HAP-1 (cell line): Measurements from ENCODE around the gene CRBN.
A peak's percentile ranks its signal among the peaks of the same experiment; 100 is the strongest.

Experiments
- DNase-seq, 2 experiments: peaks; one replicate each; pipeline ENCODE4 v3.0.0-alpha.2; 2016 to 2020; ENCODE audit warnings: low spot score in 2 of 2
- H3K27me3 ChIP-seq: fragments of 250-450 bp; sonication (Bioruptor Pico); 2 replicates; pipeline ENCODE4 v1.5.1; 2020; ENCODE audit warnings: low read depth, mild to moderate bottlenecking, moderate library complexity
- H3K36me3 ChIP-seq: fragments of 250-450 bp; sonication (Bioruptor Pico); replicated peaks from 2 replicates; pipeline ENCODE4 v1.5.1; 2020; ENCODE audit warnings: mild to moderate bottlenecking
- H3K4me1 ChIP-seq: fragments of 250-450 bp; sonication (Bioruptor Pico); 2 replicates; pipeline ENCODE4 v1.5.1; 2020; ENCODE audit warnings: mild to moderate bottlenecking
- H3K4me3 ChIP-seq: fragments of 250-450 bp; sonication (Bioruptor Pico); 2 replicates; pipeline ENCODE4 v1.5.1; 2020; ENCODE audit warnings: mild to moderate bottlenecking, moderate library complexity
- H3K9me3 ChIP-seq: fragments of 250-450 bp; sonication (Bioruptor Pico); 2 replicates; pipeline ENCODE4 v1.5.1; 2020; ENCODE audit warnings: mild to moderate bottlenecking, moderate library complexity
- in situ Hi-C: fragments of 300-500 bp; cut with MboI; formaldehyde crosslinking; loops from 3 replicates; pipeline ENCODE4 v1.14.3; 2020; ENCODE audit warnings: low sequenced_read_pairs, inconsistent platforms, mixed read lengths

CRBN gene

DNA sequence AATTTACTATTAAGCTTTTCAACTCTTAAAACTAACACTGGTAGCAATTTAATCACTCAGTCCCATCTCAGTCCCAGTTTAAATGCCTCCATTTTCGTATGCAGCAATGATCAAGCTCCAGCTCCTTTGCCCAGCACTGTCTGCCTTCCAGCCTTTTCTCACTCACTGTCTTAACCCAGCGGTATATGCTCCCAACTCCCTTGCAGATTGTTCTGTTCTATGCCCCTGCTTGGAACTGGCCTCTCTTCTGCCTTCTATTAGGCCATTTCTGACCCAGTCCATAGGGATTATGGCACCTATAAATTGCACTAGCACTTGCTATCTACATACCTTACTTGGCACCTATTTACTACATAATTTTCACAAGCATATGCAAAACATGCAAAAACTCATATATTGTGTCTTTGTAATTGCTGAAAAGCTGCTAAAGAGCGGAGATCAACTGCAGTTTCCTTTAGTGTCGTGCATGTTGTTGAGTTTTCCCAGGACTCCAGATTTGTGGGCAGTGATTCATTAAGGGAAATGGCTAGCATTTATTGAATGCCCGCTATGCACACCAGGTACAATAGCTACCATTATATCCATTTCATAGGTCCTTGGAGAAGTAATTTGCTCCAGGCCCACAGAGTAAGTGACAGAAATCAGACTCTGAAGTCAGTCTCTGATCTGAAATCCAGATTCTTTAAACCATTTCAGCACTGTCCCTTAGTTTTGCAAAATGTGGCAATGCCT is 24.4 kb downstream of the CRBN start:
- in situ Hi-C loops = no loop called here
- Histone ChIP-seq H3K9me3 (no peaks in the 10 kb centered on the region), H3K4me3 (no peak overlapping the region), H3K27me3 (no peaks in the 10 kb centered on the region), H3K4me1 (no peaks in the 10 kb centered on the region), H3K36me3 (peaks cover 63% of the 10 kb centered on the region)
- no peak for DNase-seq

DNA sequence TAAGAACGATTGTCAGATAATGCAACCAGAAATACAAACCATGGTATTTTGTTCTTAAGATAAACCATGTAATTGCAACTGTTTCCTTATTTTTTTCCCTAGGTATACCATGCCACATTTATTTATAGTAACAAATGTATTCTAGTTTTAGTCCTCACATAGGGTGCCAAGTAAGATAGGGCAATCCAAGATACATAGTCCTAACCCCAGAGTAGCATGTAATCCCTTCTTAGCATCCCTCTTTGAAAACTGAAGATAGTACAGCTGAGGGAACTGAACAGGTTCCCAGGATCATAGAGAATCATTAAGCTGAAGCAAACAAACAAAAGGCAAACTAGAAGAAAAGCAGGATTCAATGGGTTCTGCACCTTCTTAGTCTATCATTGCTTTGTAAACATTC is 28.0 kb downstream of the CRBN start:
- Histone ChIP-seq H3K27me3 (no peaks in the 10 kb centered on the region), H3K4me1 (no peaks in the 10 kb centered on the region), H3K36me3 (peaks cover 84% of the 10 kb centered on the region), H3K9me3 (no peaks in the 10 kb centered on the region), H3K4me3 (no peak overlapping the region)
- DNase-seq = no peak
- in situ Hi-C loops = no loop called here

- Histone ChIP-seq H3K9me3 (no peaks in the 10 kb centered on the region), H3K4me1 (no peaks in the 10 kb centered on the region), H3K27me3 (no peaks in the 10 kb centered on the region), H3K36me3 (peaks cover 88% of the 10 kb centered on the region), H3K4me3 (no peak overlapping the region)
- no peak for DNase-seq
- in situ Hi-C loops = no loop called here
Observed at GRCh38 chr3:3149560-3149959, 29.9 kb downstream of the CRBN start.

DNA sequence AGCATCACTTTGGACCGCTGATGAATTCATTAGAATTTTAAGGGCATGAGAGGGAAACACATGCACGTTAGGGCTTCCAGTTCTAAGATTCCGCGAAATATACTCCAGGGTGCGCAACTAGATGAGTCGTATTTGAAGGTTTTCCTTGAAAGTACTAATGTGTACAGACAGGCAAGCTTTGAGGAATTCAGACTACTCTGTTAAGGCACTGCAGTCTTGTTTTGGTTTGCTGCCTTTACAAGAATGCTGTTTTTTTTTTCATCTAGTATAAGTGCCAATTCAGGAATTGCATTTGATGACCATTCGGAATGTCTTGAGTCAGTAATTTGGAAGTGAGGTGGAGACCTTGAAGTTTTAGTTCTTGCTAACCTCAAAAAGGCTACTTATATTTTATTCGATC is 33.7 kb downstream of the CRBN start:
- Histone ChIP-seq H3K4me1 (no peaks in the 10 kb centered on the region), H3K9me3 (no peaks in the 10 kb centered on the region), H3K4me3 (no peak overlapping the region), H3K36me3 (peaks cover 95% of the 10 kb centered on the region), H3K27me3 (no peaks in the 10 kb centered on the region)
- no peak for DNase-seq
- in situ Hi-C loops = no loop called here

- DNase-seq = no peak
- no peak overlapping the region for H3K4me3 ChIP-seq
- H3K9me3 ChIP-seq = no peaks in the 10 kb centered on the region
- H3K4me1 ChIP-seq = no peaks in the 10 kb centered on the region
- no peaks in the 10 kb centered on the region for H3K27me3 ChIP-seq
- H3K36me3 ChIP-seq = peaks cover 93% of the 10 kb centered on the region
- in situ Hi-C loops = no loop called here
Observed at GRCh38 chr3:3141939-3142338, 37.6 kb downstream of the CRBN start.

- peaks cover 59% of the 10 kb centered on the region for H3K36me3 ChIP-seq
- in situ Hi-C loops = no loop called here
- no peaks in the 10 kb centered on the region for H3K27me3 ChIP-seq
- no peaks in the 10 kb centered on the region for H3K4me1 ChIP-seq
- no peaks in the 10 kb centered on the region for H3K9me3 ChIP-seq
- DNase-seq = no peak
- H3K4me3 ChIP-seq = no peak overlapping the region
Observed at GRCh38 chr3:3137526-3137925, 42.0 kb downstream of the CRBN start.

- H3K4me1 ChIP-seq = no peaks in the 10 kb centered on the region
- H3K9me3 ChIP-seq = no peaks in the 10 kb centered on the region
- no peaks in the 10 kb centered on the region for H3K27me3 ChIP-seq
- in situ Hi-C loops = no loop called here
- no peak for DNase-seq
- no peak overlapping the region for H3K4me3 ChIP-seq
- peaks cover 48% of the 10 kb centered on the region for H3K36me3 ChIP-seq
Observed at GRCh38 chr3:3134750-3135448, 44.6 kb downstream of the CRBN start.

- Histone ChIP-seq H3K4me1 (no peaks in the 10 kb centered on the region), H3K27me3 (no peaks in the 10 kb centered on the region), H3K4me3 (no peak overlapping the region), H3K36me3 (peaks cover 48% of the 10 kb centered on the region), H3K9me3 (no peaks in the 10 kb centered on the region)
- no peak for DNase-seq
- in situ Hi-C loops = no loop called here
Observed at GRCh38 chr3:3133500-3133899, 46.0 kb downstream of the CRBN start.

GRCh38 chr3:3129579-3129978 is 49.9 kb downstream of the CRBN start:
- Histone ChIP-seq H3K9me3 (no peaks in the 10 kb centered on the region), H3K36me3 (peaks cover 32% of the 10 kb centered on the region), H3K4me3 (no peak overlapping the region), H3K27me3 (no peaks in the 10 kb centered on the region), H3K4me1 (no peaks in the 10 kb centered on the region; the same call in 1 of the 2 replicates)
- DNase-seq = no peak
- in situ Hi-C loops = no loop called here

DNA sequence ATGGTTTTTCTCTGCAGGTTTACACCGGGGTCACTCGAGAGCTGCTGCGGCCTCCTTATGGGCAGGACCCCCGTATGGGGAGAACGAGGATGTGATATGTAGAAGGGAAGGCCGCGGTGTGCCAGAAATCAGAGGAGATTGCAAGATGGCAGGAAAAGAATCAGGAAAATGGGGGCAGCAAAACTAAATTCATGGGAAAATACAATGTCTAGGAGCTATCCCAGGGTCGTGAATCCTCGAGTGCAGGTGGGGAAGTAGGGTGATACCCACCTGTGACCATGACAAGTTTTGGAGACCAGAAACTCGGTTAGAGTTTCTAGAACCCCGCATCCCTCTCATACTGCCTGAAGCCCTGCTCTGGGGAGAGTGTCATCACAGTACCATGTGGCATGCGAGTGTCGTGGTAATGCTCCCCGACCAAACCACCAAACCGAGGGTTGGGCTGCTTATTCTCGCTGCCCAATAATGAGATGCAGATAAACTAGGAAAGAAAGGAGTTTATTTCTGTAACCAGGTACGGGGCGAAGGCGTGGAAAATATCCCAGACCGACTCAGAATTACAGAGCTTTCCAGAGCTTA is 52.0 kb downstream of the CRBN start:
- no peaks in the 10 kb centered on the region for H3K27me3 ChIP-seq

GRCh38 chr3:3126477-3127431 is 52.7 kb downstream of the CRBN start, which contains the start of gene TRNT1:
Gene TRNT1 (plus strand): TSS chr3:3126940. CDS start chr3:3129041, 2,101 bp downstream.
- in situ Hi-C loops = no loop called here
- Histone ChIP-seq H3K4me1 (no peaks in the 10 kb centered on the region; the same call in 1 of the 2 replicates), H3K27me3 (no peaks in the 10 kb centered on the region), H3K4me3 (peak within 1 kb of the TSS; percentile 93), H3K9me3 (no peaks in the 10 kb centered on the region), H3K36me3 (peaks cover 28% of the 10 kb centered on the region)
- peak; percentile 84 to 96 for DNase-seq

More for the DNA sequence above, 52.0 kb downstream of the CRBN start:
- Histone ChIP-seq H3K36me3 (peaks cover 28% of the 10 kb centered on the region), H3K4me1 (no peaks in the 10 kb centered on the region; the same call in 1 of the 2 replicates), H3K4me3 (peak overlapping the region; percentile 93), H3K9me3 (no peaks in the 10 kb centered on the region)
- in situ Hi-C loops = no loop called here
- DNase-seq = peak in 1 of 2 experiments; percentile 23

DNA sequence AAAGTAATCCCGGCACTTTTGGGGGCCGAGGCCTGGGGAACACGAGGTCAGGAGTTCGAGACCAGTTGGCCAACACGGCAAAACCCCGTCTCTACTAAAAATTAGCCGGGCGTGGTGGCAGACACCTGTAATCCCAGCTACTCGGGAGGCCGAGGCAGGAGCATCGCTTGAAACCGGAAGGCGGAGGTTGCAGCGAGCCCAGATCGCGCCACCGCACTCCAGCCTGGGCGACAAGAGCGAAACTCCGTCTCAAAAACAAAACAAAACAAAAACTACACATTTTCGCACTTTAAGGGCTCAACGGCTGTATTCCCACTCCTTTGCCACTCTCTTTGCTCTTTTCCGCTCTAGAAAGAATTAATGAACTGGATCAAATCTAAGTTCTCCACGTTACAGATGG is 53.5 kb downstream of the CRBN start:
- Histone ChIP-seq H3K9me3 (no peaks in the 10 kb centered on the region), H3K4me3 (peak overlapping the region; percentile 93), H3K27me3 (no peaks in the 10 kb centered on the region), H3K4me1 (no peaks in the 10 kb centered on the region; the same call in 1 of the 2 replicates), H3K36me3 (peaks cover 24% of the 10 kb centered on the region)
- no peak for DNase-seq
- in situ Hi-C loops = no loop called here

- in situ Hi-C loops = no loop called here
- Histone ChIP-seq H3K4me1 (no peaks in the 10 kb centered on the region), H3K4me3 (no peak overlapping the region), H3K36me3 (no peaks in the 10 kb centered on the region), H3K27me3 (no peaks in the 10 kb centered on the region), H3K9me3 (no peaks in the 10 kb centered on the region)
- no peak for DNase-seq
Observed at GRCh38 chr3:3119393-3119851, 60.1 kb downstream of the CRBN start.
